ENCODE measurements around the gene BCAN.

Gene BCAN

DNA sequence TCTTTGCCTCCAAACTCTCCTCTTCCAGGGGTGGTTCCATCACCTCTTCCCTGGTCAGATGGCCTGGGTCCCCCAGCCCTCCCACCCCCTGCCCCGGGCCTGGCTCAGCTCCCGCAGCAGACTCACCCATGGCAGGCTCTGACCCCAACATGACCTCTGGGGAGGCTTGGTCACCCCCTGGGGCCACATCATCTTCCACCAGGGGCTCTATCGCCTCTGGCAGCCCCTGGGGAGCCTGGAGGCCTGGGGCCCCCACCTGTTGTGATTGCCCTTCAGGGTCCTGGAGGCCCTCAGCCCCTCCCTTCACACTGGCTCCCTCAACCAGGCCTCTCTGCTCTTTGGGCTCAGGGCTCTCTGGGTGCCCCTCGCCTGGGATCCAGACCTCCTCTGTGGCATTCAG is 28.9 kb downstream of the BCAN start:
- TF ChIP-seq, protein P1, sequence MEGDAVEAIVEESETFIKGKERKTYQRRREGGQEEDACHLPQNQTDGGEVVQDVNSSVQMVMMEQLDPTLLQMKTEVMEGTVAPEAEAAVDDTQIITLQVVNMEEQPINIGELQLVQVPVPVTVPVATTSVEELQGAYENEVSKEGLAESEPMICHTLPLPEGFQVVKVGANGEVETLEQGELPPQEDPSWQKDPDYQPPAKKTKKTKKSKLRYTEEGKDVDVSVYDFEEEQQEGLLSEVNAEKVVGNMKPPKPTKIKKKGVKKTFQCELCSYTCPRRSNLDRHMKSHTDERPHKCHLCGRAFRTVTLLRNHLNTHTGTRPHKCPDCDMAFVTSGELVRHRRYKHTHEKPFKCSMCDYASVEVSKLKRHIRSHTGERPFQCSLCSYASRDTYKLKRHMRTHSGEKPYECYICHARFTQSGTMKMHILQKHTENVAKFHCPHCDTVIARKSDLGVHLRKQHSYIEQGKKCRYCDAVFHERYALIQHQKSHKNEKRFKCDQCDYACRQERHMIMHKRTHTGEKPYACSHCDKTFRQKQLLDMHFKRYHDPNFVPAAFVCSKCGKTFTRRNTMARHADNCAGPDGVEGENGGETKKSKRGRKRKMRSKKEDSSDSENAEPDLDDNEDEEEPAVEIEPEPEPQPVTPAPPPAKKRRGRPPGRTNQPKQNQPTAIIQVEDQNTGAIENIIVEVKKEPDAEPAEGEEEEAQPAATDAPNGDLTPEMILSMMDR (IDR thresholded peaks at IDR 0.05; ENCODE audit: low read depth, low read length, missing control alignments): no peak
- no peak overlapping the region for H3K4me3 ChIP-seq (ENCODE audit: low read depth, low read length)
- no peak for DNase-seq (ENCODE audit: low read depth)

DNA sequence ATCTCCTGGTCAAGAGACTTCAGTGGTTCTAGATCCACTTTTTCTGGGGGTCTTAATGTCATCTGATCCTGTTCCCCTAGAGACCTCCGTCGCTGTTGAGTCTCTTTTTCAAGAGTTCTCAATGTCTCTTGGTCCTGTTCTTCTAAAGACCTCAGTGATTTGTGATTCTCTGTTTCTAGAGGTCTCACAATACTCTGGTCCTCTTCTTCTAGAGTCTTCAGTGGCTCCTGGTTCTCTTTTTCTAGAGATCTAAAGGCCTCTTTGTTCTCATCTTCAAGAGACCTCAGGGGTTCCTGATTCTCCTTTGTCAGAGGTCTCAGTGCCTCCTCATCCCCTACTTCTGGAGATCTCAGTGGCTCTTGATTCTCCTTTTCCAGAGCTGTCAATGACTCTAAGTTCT is 29.9 kb downstream of the BCAN start:
- TF ChIP-seq, protein P1 (IDR thresholded peaks at IDR 0.05; ENCODE audit: low read depth, low read length, missing control alignments): no peak
- H3K4me3 ChIP-seq (ENCODE audit: low read depth, low read length): no peak overlapping the region
- no peak for DNase-seq (ENCODE audit: low read depth)

DNA sequence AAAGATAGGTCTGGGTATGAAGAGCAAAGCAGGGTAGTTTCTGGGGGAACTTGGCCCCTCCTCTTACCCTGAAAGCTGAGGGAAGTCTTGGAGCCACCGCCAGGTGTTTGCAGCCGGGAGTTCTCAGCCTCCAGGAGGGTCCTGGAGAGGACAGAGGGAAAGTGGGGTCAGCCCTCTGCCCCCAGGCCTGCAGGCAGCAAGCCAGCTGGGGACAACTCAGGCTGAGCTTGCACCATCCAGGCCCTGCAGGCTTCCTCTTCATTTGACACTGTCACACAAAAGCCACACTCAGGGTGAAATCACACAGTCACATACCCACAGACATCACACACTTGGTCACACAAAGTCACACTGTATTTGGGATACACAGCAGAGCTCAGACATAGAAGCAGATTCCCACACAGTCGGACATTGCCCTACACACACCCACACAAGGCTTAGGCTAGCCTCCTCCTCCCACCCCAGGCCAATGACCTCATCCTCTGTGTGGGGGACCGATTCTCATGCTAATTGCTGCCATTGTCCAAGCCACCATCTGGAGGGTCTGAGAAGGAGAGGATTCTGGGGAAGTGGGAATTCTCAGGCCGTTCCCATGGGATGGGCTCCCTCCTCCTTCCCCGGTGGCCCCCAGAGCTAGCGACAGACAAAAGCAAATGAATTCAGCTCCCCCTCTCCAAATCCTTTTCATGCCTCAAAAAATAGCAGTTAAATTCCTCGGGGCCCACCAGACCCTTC is 31.6 kb downstream of the BCAN start:
- DNase-seq (ENCODE audit: low read depth): no peak
- TF ChIP-seq, protein P1 (IDR thresholded peaks at IDR 0.05; ENCODE audit: low read depth, low read length, missing control alignments): no peak
- no peak overlapping the region for H3K4me3 ChIP-seq (ENCODE audit: low read depth, low read length)

- DNase-seq (ENCODE audit: low read depth): no peak
- H3K4me3 ChIP-seq (ENCODE audit: low read depth, low read length): no peak overlapping the region
- TF ChIP-seq, protein P1 (IDR thresholded peaks at IDR 0.05; ENCODE audit: low read depth, low read length, missing control alignments): no peak
These were observed 33.5 kb downstream of the BCAN start for GRCh38 chr1:156675210-156676113.

- no peak overlapping the region for H3K4me3 ChIP-seq (ENCODE audit: low read depth, low read length)
- TF ChIP-seq, protein P1 (IDR thresholded peaks at IDR 0.05; ENCODE audit: low read depth, low read length, missing control alignments): no peak
- no peak for DNase-seq (ENCODE audit: low read depth)
These were observed 34.4 kb downstream of the BCAN start for GRCh38 chr1:156676114-156676819.

- DNase-seq (ENCODE audit: low read depth): no peak
- TF ChIP-seq, protein P1 (IDR thresholded peaks at IDR 0.05; ENCODE audit: low read depth, low read length, missing control alignments): no peak
- H3K4me3 ChIP-seq (ENCODE audit: low read depth, low read length): no peak within 1 kb of the TSS
These were observed 35.1 kb downstream of the BCAN start, which contains the start of gene NES for GRCh38 chr1:156676820-156677615. TSS of gene NES (minus strand) at chr1:156677407. CDS start at chr1:156677264, 143 bp downstream.
